ENCODE measurements around the gene KATNA1. TPM values are rescaled to one million over a fixed set of nuclear protein-coding genes. Genes with fewer than 3 reads are reported as not detected.

Gene KATNA1
- total RNA-seq, 1 donor from 2014 or later = 13.3 TPM

DNA sequence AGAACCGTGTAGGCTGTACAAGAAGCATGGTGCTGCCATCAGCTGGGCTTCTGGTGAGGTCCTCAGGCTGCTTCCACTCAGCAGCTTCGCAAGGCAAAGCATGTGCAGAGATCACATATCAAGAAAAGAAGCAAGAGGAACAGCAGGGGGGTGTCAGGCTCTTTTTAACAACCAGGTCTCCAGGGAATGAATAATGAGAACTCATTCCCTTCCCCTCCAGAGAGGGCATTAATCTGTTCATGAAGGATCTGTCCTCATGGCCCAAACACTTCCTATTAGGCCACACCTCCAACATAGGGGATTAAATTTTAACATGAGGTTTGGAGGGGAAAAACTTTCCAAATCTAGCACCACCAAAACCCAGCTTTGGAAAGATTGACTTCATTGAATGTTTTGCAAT lies 62.4 kb downstream of the KATNA1 start:
- no peak for DNase-seq
- Histone ChIP-seq H3K4me3 (no peak overlapping the region), H3K4me1 (no peaks in the 10 kb centered on the region), H3K27me3 (ENCODE audit: low read depth) (no peaks in the 10 kb centered on the region), H3K27ac (no peak overlapping the region), H3K9me3 (no peaks in the 10 kb centered on the region), H3K36me3 (peaks cover 85% of the 10 kb centered on the region)
- TF ChIP-seq, protein P1, sequence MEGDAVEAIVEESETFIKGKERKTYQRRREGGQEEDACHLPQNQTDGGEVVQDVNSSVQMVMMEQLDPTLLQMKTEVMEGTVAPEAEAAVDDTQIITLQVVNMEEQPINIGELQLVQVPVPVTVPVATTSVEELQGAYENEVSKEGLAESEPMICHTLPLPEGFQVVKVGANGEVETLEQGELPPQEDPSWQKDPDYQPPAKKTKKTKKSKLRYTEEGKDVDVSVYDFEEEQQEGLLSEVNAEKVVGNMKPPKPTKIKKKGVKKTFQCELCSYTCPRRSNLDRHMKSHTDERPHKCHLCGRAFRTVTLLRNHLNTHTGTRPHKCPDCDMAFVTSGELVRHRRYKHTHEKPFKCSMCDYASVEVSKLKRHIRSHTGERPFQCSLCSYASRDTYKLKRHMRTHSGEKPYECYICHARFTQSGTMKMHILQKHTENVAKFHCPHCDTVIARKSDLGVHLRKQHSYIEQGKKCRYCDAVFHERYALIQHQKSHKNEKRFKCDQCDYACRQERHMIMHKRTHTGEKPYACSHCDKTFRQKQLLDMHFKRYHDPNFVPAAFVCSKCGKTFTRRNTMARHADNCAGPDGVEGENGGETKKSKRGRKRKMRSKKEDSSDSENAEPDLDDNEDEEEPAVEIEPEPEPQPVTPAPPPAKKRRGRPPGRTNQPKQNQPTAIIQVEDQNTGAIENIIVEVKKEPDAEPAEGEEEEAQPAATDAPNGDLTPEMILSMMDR (IDR thresholded peaks at IDR 0.05) = no peak
- intact Hi-C loops (cut with DNase I) = no loop called here
- no peak for ATAC-seq

DNA sequence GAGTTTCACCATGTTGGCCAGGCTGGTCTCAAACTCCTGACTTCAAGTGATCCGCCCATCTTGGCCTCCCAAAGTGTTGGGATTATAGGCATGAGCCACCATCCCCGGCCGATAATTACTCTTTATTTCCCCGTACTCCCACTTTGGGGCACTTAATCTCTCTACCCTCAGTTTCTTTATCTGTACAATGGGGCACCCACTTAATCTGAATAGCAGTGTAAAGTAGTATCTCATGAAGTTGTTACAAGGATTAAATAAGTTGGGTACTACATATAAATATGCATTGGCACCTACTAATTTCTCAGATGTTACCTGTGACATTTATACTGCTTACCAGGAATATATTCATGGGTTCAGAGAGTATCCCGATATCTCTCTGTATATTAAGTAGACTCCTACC lies 67.2 kb downstream of the KATNA1 start:
- no peak overlapping the region for H3K4me3 ChIP-seq
- no peaks in the 10 kb centered on the region for H3K27me3 ChIP-seq (ENCODE audit: low read depth)
- intact Hi-C loops (cut with DNase I) = no loop called here
- no peak for DNase-seq
- H3K36me3 ChIP-seq = peaks cover 73% of the 10 kb centered on the region
- H3K9me3 ChIP-seq = no peaks in the 10 kb centered on the region
- TF ChIP-seq, protein P1 (IDR thresholded peaks at IDR 0.05) = no peak
- no peaks in the 10 kb centered on the region for H3K4me1 ChIP-seq
- no peak overlapping the region for H3K27ac ChIP-seq
- ATAC-seq = no peak

GRCh38 chr6:149580880-149581279 lies 67.6 kb downstream of the KATNA1 start:
- Histone ChIP-seq H3K36me3 (peaks cover 73% of the 10 kb centered on the region), H3K27me3 (ENCODE audit: low read depth) (no peaks in the 10 kb centered on the region), H3K4me1 (no peaks in the 10 kb centered on the region), H3K9me3 (no peaks in the 10 kb centered on the region), H3K4me3 (no peak overlapping the region), H3K27ac (no peak overlapping the region)
- DNase-seq (no peak), ATAC-seq (no peak)
- intact Hi-C loops (cut with DNase I) = no loop called here
- TF ChIP-seq, protein P1 (IDR thresholded peaks at IDR 0.05) = no peak

GRCh38 chr6:149567945-149568585 lies 80.4 kb downstream of the KATNA1 start:
- no peaks in the 10 kb centered on the region for H3K9me3 ChIP-seq
- TF ChIP-seq, protein P1 (IDR thresholded peaks at IDR 0.05) = no peak
- H3K4me1 ChIP-seq = peaks cover 20% of the 10 kb centered on the region
- H3K27ac ChIP-seq = no peak overlapping the region
- no peak for DNase-seq
- no peak for ATAC-seq
- intact Hi-C loops (cut with DNase I) = no loop called here
- H3K27me3 ChIP-seq (ENCODE audit: low read depth) = no peaks in the 10 kb centered on the region
- no peaks in the 10 kb centered on the region for H3K36me3 ChIP-seq
- no peak overlapping the region for H3K4me3 ChIP-seq

DNA sequence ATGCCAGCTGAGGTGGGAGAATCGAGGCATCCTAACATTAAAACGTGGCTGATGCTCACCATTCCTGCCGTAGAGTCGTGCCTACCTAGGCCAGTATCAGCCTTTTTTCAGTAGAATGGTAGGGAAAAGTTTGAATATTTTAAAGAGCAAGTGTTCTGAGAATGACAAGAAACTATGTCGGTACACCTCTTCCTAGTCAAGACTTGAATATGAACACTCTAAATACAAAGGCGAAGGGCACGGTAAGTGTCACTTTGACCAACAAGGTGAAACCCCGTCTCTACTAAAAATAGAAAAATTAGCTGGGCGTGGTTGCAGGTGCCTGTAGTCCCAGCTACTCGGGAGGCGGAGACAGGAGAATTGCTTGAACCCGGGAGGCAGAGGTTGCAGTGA lies 81.3 kb downstream of the KATNA1 start:
- H3K27ac ChIP-seq = peak overlapping the region; percentile 95
- TF ChIP-seq, protein P1 (IDR thresholded peaks at IDR 0.05) = no peak
- H3K4me3 ChIP-seq = peak overlapping the region; percentile 95
- DNase-seq (no peak), ATAC-seq (no peak)
- intact Hi-C loops (cut with DNase I) = no loop called here
- no peaks in the 10 kb centered on the region for H3K27me3 ChIP-seq (ENCODE audit: low read depth)
- no peaks in the 10 kb centered on the region for H3K36me3 ChIP-seq
- peaks cover 20% of the 10 kb centered on the region for H3K4me1 ChIP-seq
- no peaks in the 10 kb centered on the region for H3K9me3 ChIP-seq

All from lower lobe of right lung (tissue), 2 donors.